Measurements from ENCODE around the gene IARS2. TPM values are rescaled to one million over a fixed set of nuclear protein-coding genes. Genes with fewer than 3 reads are reported as not detected.
"Not testable (repeated sequence)": the region's sequence is repeated elsewhere in the genome, so short reads cannot be mapped to it uniquely, and the experiment has no call there.

IARS2 gene
- total and polyA plus RNA-seq, 2 donors (not counting 1 experiment from before 2014, with no cell fraction given), result 8.8 to 35.6 TPM

GRCh38 chr1:220084460-220084859 is 9.5 kb upstream of the IARS2 start:
- DNase-seq, result no peak
- ChIA-PET CTCF (interaction anchor here (1.3 kb wide), 1 partner anchor 8 kb away, joined by 3 read pairs; no protein-coding TSS in a partner anchor), POLR2A (no interaction called here)
- H3K4me2 ChIP-seq (replicated peaks; ENCODE audit: low read depth, low read length, poor library complexity, severe bottlenecking), result no peak overlapping the region
- Mint-ChIP-seq H3K9me3 (ENCODE audit: insufficient read depth) (no peaks in the 10 kb centered on the region), H3K27ac (no peak overlapping the region), H3K4me3 (no peak overlapping the region), H3K4me1 (peaks cover 20% of the 10 kb centered on the region), H3K27me3 (no peaks in the 10 kb centered on the region)
- no peak overlapping the region for H2AFZ ChIP-seq (ENCODE audit: insufficient read depth, low read depth, low read length, poor library complexity, severe bottlenecking)
- no peaks in the 10 kb centered on the region for H3K27me3 ChIP-seq (replicated peaks in 1 of 4; ENCODE audit: control extremely low read depth in 1 of 4, control insufficient read depth in 3 of 4, insufficient read depth in 4 of 4, low read length in 3 of 4)
- no CpG with 5 or more reads among the region's 1 CpG for WGBS (ENCODE audit: insufficient coverage)
- H3K4me1 ChIP-seq (ENCODE audit: control insufficient read depth in 2 of 2, insufficient read depth in 2 of 2, low read length in 2 of 2), result peaks cover 8 to 15% of the 10 kb centered on the region in 2 donors
- no peak overlapping the region for H3K9ac ChIP-seq (ENCODE audit: low read length)
- intact Hi-C loops (cut with micrococcal nuclease), result no loop called here
- no peak overlapping the region for H3K4me3 ChIP-seq (ENCODE audit: control extremely low read depth in 1 of 5, extremely low read depth in 1 of 5, insufficient read depth in 1 of 5, low read depth in 2 of 5, low read length in 4 of 5)
- TF ChIP-seq, protein P1, sequence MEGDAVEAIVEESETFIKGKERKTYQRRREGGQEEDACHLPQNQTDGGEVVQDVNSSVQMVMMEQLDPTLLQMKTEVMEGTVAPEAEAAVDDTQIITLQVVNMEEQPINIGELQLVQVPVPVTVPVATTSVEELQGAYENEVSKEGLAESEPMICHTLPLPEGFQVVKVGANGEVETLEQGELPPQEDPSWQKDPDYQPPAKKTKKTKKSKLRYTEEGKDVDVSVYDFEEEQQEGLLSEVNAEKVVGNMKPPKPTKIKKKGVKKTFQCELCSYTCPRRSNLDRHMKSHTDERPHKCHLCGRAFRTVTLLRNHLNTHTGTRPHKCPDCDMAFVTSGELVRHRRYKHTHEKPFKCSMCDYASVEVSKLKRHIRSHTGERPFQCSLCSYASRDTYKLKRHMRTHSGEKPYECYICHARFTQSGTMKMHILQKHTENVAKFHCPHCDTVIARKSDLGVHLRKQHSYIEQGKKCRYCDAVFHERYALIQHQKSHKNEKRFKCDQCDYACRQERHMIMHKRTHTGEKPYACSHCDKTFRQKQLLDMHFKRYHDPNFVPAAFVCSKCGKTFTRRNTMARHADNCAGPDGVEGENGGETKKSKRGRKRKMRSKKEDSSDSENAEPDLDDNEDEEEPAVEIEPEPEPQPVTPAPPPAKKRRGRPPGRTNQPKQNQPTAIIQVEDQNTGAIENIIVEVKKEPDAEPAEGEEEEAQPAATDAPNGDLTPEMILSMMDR (IDR thresholded peaks at IDR 0.05), result no peak
- no peak for TF ChIP-seq EZH2 (IDR thresholded peaks at IDR 0.05; ENCODE audit: borderline replicate concordance, insufficient read depth, low read depth, low read length, poor library complexity, severe bottlenecking)
- no peak for ATAC-seq (ENCODE audit: low read depth)
- no peaks in the 10 kb centered on the region for H4K20me1 ChIP-seq (ENCODE audit: control insufficient read depth, insufficient read depth, low read length, poor library complexity, severe bottlenecking)
- peaks cover 0 to 1% of the 10 kb centered on the region in 2 experiments for H3K36me3 ChIP-seq (replicated peaks in 1 of 2; ENCODE audit: control extremely low read depth in 1 of 2, control insufficient read depth in 1 of 2, extremely low read depth in 1 of 2, insufficient read depth in 2 of 2, low read length in 1 of 2)
- H3K9me3 ChIP-seq (ENCODE audit: control extremely low read depth in 1 of 3, control insufficient read depth in 2 of 3, insufficient read depth in 1 of 3, low read length in 2 of 3), result peaks cover 0 to 7% (median 0%) of the 10 kb centered on the region in 3 donors
- H3K27ac ChIP-seq (ENCODE audit: low read length in 2 of 2), result no peak overlapping the region
- H3K79me2 ChIP-seq (ENCODE audit: control insufficient read depth, insufficient read depth, low read length), result peaks cover 82% of the 10 kb centered on the region

DNA sequence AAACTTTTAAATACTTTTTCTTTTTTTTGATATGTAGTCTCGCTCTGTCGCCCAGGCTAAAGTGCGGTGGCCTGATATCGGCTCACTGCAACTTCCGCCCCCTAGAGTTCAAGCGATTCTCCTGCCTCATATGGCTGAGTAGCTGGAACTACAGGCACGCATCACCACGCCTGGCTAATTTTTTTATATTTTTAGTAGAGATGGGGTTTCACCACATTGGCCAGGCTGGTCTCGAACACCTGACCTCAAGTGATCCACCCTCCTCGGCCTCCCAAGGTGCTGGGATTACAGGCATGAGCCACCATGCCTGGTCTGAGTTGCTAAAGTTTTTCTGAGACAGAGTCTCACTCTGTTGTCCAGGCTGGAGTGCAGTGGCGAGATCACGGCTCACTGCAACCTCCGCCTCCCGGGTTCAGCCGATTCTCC is 7.7 kb upstream of the IARS2 start:
- CTCF ChIA-PET, result interaction anchor here (1.0 to 1.5 kb wide), 3 partner anchors 27 to 95 kb away, joined by 3 to 5 read pairs (median 3); no protein-coding TSS in a partner anchor
- peak overlapping the region; percentile 26 for H3K4me3 Mint-ChIP-seq

More for the DNA sequence above, 7.7 kb upstream of the IARS2 start:
- H3K27me3 ChIP-seq (replicated peaks in 1 of 4; ENCODE audit: control extremely low read depth in 1 of 4, control insufficient read depth in 3 of 4, insufficient read depth in 4 of 4, low read length in 3 of 4); H2AFZ ChIP-seq (ENCODE audit: insufficient read depth, low read depth, low read length, poor library complexity, severe bottlenecking); H4K20me1 ChIP-seq (ENCODE audit: control insufficient read depth, insufficient read depth, low read length, poor library complexity, severe bottlenecking); H3K9me3 ChIP-seq (ENCODE audit: control extremely low read depth in 1 of 3, control insufficient read depth in 2 of 3, insufficient read depth in 1 of 3, low read length in 2 of 3); H3K27me3 Mint-ChIP-seq; H3K9ac ChIP-seq (ENCODE audit: low read length); H3K9me3 Mint-ChIP-seq (ENCODE audit: insufficient read depth); POLR2A ChIA-PET; H3K4me3 ChIP-seq (ENCODE audit: control extremely low read depth in 1 of 5, extremely low read depth in 1 of 5, insufficient read depth in 1 of 5, low read depth in 2 of 5, low read length in 4 of 5); H3K36me3 ChIP-seq (replicated peaks in 1 of 2; ENCODE audit: control extremely low read depth in 1 of 2, control insufficient read depth in 1 of 2, extremely low read depth in 1 of 2, insufficient read depth in 2 of 2, low read length in 1 of 2); H3K27ac ChIP-seq (ENCODE audit: low read length in 2 of 2): not testable (repeated sequence)
- H3K27ac Mint-ChIP-seq, result peak overlapping the region; percentile 70
- Histone ChIP-seq H3K79me2 (ENCODE audit: control insufficient read depth, insufficient read depth, low read length) (peaks cover 67% of the 10 kb centered on the region), H3K4me2 (replicated peaks; ENCODE audit: low read depth, low read length, poor library complexity, severe bottlenecking) (peak overlapping the region; percentile 33), H3K4me1 (ENCODE audit: control insufficient read depth in 2 of 2, insufficient read depth in 2 of 2, low read length in 2 of 2) (peaks cover 11 to 21% of the 10 kb centered on the region in 2 donors)
- intact Hi-C loops (cut with micrococcal nuclease), result loop anchor here (1.0 to 5.0 kb wide), 2 partner anchors 8 to 99 kb away; partner anchors contain the start of gene IARS2
- DNase-seq, result peak; percentile 79
- ATAC-seq (ENCODE audit: low read depth), result peak; percentile 44
- WGBS (ENCODE audit: insufficient coverage), result 71% methylated on average over 7 of the region's 15 CpGs
- TF ChIP-seq, protein P1 (IDR thresholded peaks at IDR 0.05), result peak; percentile 73
- peaks cover 27% of the 10 kb centered on the region for H3K4me1 Mint-ChIP-seq
